ENCODE measurements around the gene BCL3. TPM values are rescaled to one million over a fixed set of nuclear protein-coding genes. Genes with fewer than 3 reads are reported as not detected.

Gene BCL3
- polyA plus RNA-seq, 1 donor (not counting 4 experiments of a cell fraction or from before 2014, with no cell fraction given), result 1.1 TPM

DNA sequence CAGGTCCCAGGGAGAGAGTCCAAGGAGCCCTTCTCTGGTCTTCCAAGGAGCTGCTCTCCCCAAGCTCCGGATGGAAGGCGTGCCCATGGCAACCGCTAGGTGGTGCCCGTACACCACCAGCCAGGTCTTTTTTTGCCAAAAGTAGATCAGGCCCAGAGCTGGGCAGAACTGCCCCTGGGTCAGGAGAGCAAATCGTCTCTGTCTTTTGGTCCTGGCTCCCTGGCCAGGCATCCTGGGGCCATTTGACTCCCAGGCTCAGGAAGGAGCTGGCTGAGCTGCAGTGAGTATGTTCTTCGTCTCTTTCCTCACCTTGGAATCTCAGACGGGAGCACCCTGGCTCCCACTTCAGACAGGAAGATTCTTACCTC, 24.6 kb upstream of the BCL3 start:
- H4K20me1 ChIP-seq (ENCODE audit: control insufficient read depth, extremely low read depth, insufficient read depth, low read length), result no peaks in the 10 kb centered on the region

DNA sequence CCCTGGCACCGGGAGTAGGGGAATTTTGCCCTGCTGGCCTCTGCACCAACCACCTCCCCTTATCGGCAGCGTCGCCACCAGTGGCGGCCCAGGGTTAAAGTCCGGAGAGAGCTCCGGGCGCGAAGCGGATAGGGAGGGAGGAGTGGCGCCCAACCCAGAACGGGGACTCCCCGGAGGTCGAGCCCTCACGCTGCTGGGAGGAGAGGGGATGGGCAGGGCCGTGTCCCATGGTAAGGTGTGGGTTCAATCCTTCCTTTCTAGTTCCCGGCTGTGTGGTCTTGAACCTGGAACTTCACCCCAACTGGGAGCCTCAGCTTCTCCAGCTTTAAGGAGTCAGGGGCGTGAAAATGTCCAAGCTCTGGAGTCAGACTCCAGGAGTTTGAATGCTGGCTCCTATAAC, 23.3 kb upstream of the BCL3 start:
- H3K4me3 ChIP-seq (ENCODE audit: control insufficient read depth in 2 of 3, extremely low read depth in 1 of 3, insufficient read depth in 2 of 3, low read depth in 1 of 3, low read length in 3 of 3), result no peak overlapping the region
- H3K79me2 ChIP-seq (ENCODE audit: control insufficient read depth, insufficient read depth, low read length), result no peaks in the 10 kb centered on the region
- no peaks in the 10 kb centered on the region for H3K27me3 ChIP-seq (ENCODE audit: control insufficient read depth, extremely low read depth, insufficient read depth, low read length)
- H3K9me3 ChIP-seq (ENCODE audit: control insufficient read depth, low read depth, low read length), result no peaks in the 10 kb centered on the region
- DNase-seq (ENCODE audit: low read depth, low spot score) (no peak), FAIRE-seq (no peak)
- no peaks in the 10 kb centered on the region for H3K9me1 ChIP-seq (ENCODE audit: control insufficient read depth, extremely low read depth, insufficient read depth, low read length)
- no peak overlapping the region for H3K9ac ChIP-seq (ENCODE audit: control insufficient read depth, extremely low read depth, insufficient read depth, low read length)
- H3K36me3 ChIP-seq (ENCODE audit: control insufficient read depth in 2 of 2, extremely low read depth in 1 of 2, insufficient read depth in 2 of 2, low read length in 2 of 2), result no peaks in the 10 kb centered on the region
- peak overlapping the region; percentile 10 for H2AFZ ChIP-seq (ENCODE audit: control insufficient read depth, low read length)
- no peak for TF ChIP-seq EZH2 (IDR thresholded peaks at IDR 0.05; ENCODE audit: low read length)
- TF ChIP-seq, protein P1, sequence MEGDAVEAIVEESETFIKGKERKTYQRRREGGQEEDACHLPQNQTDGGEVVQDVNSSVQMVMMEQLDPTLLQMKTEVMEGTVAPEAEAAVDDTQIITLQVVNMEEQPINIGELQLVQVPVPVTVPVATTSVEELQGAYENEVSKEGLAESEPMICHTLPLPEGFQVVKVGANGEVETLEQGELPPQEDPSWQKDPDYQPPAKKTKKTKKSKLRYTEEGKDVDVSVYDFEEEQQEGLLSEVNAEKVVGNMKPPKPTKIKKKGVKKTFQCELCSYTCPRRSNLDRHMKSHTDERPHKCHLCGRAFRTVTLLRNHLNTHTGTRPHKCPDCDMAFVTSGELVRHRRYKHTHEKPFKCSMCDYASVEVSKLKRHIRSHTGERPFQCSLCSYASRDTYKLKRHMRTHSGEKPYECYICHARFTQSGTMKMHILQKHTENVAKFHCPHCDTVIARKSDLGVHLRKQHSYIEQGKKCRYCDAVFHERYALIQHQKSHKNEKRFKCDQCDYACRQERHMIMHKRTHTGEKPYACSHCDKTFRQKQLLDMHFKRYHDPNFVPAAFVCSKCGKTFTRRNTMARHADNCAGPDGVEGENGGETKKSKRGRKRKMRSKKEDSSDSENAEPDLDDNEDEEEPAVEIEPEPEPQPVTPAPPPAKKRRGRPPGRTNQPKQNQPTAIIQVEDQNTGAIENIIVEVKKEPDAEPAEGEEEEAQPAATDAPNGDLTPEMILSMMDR (optimal IDR thresholded peaks at IDR 0.05 in 1 of 3, IDR thresholded peaks at IDR 0.05 in 1 of 3, conservative IDR thresholded peaks at IDR 0.05 in 1 of 3; ENCODE audit: extremely low read depth in 1 of 3, insufficient read depth in 2 of 3, low read length in 3 of 3), result no peak
- H3K4me2 ChIP-seq (ENCODE audit: control insufficient read depth, extremely low read depth, insufficient read depth, low read depth, low read length), result no peak overlapping the region
- peaks cover 13% of the 10 kb centered on the region for H3K4me1 ChIP-seq (ENCODE audit: control insufficient read depth, extremely low read depth, insufficient read depth, low read length)
- no peaks in the 10 kb centered on the region for H4K20me1 ChIP-seq (ENCODE audit: control insufficient read depth, extremely low read depth, insufficient read depth, low read length)
- dilution Hi-C loops (cut with MboI; ENCODE audit: extremely low pct_ligation_motif_present, low sequenced_read_pairs), result no loop called here
- H3K27ac ChIP-seq (ENCODE audit: control insufficient read depth, insufficient read depth, low read length), result no peak overlapping the region

More for the DNA sequence above, 24.6 kb upstream of the BCL3 start:
- peaks cover 13% of the 10 kb centered on the region for H3K4me1 ChIP-seq (ENCODE audit: control insufficient read depth, extremely low read depth, insufficient read depth, low read length)
- dilution Hi-C loops (cut with MboI; ENCODE audit: extremely low pct_ligation_motif_present, low sequenced_read_pairs), result no loop called here
- no peaks in the 10 kb centered on the region for H3K9me3 ChIP-seq (ENCODE audit: control insufficient read depth, low read depth, low read length)
- no peak overlapping the region for H3K4me2 ChIP-seq (ENCODE audit: control insufficient read depth, extremely low read depth, insufficient read depth, low read depth, low read length)
- no peak overlapping the region for H3K4me3 ChIP-seq (ENCODE audit: control insufficient read depth in 2 of 3, extremely low read depth in 1 of 3, insufficient read depth in 2 of 3, low read depth in 1 of 3, low read length in 3 of 3)
- H3K27me3 ChIP-seq (ENCODE audit: control insufficient read depth, extremely low read depth, insufficient read depth, low read length), result no peaks in the 10 kb centered on the region
- TF ChIP-seq EZH2 (IDR thresholded peaks at IDR 0.05; ENCODE audit: low read length), result no peak
- TF ChIP-seq, protein P1 (optimal IDR thresholded peaks at IDR 0.05 in 1 of 3, IDR thresholded peaks at IDR 0.05 in 1 of 3, conservative IDR thresholded peaks at IDR 0.05 in 1 of 3; ENCODE audit: extremely low read depth in 1 of 3, insufficient read depth in 2 of 3, low read length in 3 of 3), result peak; percentile 93 to 97 (median 97)
- DNase-seq (ENCODE audit: low read depth, low spot score) (no peak), FAIRE-seq (peak; percentile 32)
- no peak overlapping the region for H3K27ac ChIP-seq (ENCODE audit: control insufficient read depth, insufficient read depth, low read length)
- no peaks in the 10 kb centered on the region for H3K36me3 ChIP-seq (ENCODE audit: control insufficient read depth in 2 of 2, extremely low read depth in 1 of 2, insufficient read depth in 2 of 2, low read length in 2 of 2)
- no peak overlapping the region for H2AFZ ChIP-seq (ENCODE audit: control insufficient read depth, low read length)
- no peaks in the 10 kb centered on the region for H3K9me1 ChIP-seq (ENCODE audit: control insufficient read depth, extremely low read depth, insufficient read depth, low read length)
- H3K79me2 ChIP-seq (ENCODE audit: control insufficient read depth, insufficient read depth, low read length), result no peaks in the 10 kb centered on the region
- peak overlapping the region; percentile 7 for H3K9ac ChIP-seq (ENCODE audit: control insufficient read depth, extremely low read depth, insufficient read depth, low read length)
